GM19193 (cell line): Measurements from ENCODE around the gene MARCHF9.

ENCODE experiments used
- POLR2A ChIP-seq: IDR thresholded peaks from 4 replicates; pipeline ENCODE4 v1.6.1; 2011; ENCODE audit not compliant: insufficient read depth, insufficient read length; ENCODE audit errors: extremely low read depth

The MARCHF9 gene

DNA sequence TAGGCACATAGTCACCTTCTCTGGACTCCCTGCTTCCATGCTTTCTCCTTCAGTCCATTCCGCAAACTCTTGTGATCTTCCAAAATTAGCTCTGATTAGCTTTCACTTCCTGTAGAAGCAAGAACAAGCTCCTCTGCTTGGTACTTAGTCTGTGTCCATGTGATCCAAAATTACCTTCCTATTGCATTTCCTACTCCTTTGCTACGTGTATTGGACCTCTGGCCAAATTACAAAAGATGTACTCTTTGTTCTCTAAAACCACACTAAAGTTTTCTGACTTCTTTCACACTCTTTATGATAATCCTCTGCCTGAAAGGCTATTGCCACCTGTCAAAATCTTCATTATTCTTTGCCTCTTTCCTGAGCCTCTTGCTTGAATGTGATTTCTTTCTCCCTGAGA is 26.9 kb downstream of the MARCHF9 start:
- no peak for TF ChIP-seq POLR2A

DNA sequence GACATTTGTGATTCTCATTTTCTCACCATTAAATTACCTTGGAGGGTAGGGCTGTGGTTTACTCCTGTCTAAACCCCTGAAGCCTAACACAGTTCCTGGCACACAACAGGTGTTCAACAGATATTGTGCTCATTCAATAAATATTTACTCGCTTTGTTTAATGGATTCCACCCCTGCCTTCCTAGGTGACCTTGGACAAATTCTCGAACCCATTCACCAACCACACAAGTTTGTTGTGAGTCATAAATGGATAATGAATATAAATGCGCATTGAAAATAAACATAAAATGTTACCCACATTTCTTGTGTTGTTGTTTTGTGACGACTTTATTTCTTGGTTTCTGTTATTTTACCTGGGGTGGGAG is 27.3 kb downstream of the MARCHF9 start:
- TF ChIP-seq POLR2A, result no peak

DNA sequence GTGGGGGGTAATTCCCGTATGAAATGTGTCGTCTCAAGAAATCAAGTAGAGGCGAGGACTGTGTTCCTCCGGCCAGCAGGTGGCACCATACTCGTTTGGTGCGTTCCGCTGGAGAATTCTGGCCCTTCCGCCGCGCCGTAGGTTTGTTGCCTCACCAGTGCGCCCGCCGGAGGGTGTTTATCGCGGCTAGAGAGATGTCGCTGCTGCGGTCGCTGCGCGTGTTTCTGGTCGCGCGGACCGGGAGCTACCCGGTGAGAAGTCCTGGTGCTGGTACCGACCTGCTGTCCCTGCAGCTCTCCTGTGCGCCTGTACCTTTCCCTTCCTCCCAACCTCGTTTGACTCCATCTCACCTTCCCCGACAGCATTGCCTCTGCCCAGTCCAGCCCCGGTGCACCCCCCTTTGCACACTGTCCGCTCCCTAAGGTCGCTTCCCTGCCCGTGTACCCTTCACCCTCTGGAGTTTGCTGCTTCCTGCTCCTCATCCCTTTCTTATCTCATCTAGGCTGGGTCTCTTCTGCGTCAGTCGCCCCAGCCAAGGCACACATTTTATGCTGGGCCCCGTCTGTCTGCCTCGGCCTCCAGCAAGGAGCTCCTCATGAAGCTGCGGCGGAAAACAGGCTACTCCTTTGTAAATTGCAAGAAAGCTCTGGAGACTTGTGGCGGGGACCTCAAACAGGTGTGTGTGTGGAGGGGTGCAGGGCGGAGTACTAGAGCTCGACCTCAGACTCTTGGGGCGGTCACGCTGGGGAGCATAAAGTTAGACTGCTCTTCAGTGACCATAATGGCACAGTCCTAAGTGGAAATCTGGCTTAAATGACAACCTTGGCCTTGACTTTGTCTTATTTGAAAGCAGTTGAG is 27.9 kb downstream of the MARCHF9 start, which contains the start of gene TSFM:
TSFM (plus strand) TSS at position 180 of the 858 bp plus-strand sequence; CDS start at position 195, 15 bp downstream.
- peak; percentile 96 for TF ChIP-seq POLR2A

DNA sequence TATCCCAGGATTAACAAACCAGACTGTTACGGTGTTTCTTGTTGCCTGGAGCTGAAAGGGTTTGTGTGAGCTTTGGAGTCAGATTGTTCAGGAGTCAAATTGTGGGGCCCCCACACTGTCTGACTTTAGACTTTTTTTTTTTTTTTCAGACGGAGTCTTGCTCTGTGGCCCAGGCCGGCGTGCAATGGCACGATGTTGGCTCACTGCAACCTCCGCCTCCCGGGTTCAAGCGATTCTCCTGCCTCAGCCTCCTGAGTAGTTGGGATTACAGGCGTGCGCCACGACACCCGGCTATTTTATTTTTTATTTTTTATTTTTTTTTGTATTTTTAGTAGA is 28.5 kb downstream of the MARCHF9 start:
- TF ChIP-seq POLR2A, result no peak

DNA sequence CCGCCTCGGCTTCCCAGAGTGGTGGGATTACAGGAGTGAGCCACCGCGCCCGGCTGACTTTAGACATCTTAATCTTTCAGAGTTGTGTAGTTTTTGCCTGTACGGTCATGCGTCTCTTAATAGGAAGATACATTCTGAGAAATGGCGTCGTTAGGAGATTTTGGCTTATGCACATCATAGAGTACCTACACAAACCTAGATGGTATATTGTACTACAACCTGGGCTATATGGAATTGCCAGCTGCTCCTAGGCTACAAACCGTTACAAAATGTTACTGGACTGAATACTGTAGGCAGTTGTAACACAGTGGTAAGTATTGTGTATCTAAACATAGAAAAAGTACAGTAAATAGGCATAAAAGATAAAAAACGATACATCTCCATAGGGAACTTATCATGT is 29.0 kb downstream of the MARCHF9 start:
- no peak for TF ChIP-seq POLR2A

DNA sequence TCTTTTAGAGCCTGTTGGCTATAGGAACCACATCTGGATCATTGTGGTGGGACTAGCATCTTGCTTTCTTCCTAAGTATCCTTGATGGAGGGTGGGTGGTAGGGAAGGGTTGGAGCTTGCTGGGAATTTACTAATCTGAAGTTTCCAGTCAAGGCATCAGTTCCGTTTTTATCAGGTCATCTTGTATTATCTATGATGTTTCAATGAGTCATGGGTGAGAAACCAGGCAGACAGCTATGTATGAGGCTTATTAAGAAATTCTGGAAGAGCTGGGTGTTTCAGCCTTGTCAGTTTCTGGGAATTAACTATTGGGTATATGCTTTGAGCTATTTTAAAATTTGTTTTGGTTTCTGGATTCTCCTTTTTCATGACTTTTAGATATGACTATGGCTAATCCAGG is 39.0 kb downstream of the MARCHF9 start:
- TF ChIP-seq POLR2A, result no peak

DNA sequence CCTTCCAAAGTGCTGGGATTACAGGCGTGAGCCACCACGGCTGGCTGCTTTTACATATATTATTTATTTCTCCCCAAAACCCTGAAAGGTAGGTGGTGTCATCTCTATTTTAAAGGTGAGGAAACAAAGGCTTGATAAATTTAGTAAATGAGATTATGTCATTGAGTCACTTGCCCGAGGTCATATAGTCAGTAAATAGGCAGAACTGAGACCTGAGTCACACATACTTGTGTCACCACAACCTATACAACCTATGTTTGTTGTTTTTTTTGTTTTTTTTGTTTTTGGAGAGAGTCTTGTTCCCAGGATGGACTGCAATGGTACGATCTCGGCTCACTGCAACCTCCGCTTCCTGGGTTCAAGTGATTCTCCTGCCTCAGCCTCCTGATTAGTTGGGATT is 40.5 kb downstream of the MARCHF9 start:
- no peak for TF ChIP-seq POLR2A

DNA sequence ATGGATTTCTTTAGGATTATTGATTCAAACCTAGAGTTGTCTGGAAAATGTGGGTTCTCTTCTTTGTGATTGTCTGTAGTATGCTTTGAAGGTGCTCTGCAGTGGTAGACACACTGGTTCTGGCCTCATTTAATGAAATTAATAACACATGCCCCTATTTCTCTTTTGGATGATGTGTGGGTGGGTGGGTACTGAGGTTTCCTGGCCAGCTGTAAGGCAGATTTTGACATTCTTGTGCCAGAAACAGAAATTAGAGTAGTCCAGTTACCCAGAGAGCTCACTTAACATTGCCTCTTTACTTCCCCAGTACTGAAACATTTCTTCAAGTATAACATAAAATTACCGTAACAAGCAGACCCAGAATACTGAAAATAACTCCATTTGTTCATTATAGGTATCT is 42.1 kb downstream of the MARCHF9 start:
- no peak for TF ChIP-seq POLR2A

DNA sequence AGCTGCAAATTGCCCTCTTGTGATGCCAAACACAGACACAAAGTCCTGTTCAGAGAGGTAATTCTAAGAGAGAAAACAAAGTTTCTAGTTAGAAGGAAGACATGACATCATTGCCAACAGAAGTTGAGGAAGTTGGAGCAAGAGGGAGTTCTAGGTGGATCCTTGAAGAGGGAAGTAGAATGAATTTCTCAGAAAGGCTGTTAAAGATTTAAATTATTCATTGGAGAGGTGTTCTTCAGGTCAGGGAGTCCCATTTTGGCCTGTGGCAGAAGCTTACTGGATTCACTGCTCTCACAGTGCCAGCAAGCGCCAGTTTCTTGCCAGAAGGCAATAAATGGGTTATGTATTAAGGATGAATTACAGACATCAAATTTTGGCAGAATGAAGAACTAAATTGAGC is 43.0 kb downstream of the MARCHF9 start:
- TF ChIP-seq POLR2A, result no peak

DNA sequence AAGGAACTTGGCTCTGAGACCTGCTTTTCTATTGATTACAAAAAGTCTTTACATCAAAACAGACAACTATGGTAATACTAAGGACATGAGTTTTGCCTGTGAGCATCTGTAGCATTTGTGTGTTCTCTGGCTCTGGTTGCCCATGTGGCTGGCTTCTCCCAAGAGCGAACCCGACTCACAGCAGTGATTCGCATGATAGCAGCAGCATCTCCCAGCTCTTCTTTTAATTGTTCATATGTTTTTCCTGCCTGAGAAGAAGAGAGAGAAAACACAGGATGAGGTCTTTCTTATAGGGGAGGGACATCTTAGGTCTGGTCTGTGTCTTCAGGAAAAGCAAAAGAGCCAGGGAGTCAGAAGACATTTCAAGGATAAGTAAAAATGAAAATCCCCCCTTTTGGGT is 46.1 kb downstream of the MARCHF9 start:
- TF ChIP-seq POLR2A, result no peak

DNA sequence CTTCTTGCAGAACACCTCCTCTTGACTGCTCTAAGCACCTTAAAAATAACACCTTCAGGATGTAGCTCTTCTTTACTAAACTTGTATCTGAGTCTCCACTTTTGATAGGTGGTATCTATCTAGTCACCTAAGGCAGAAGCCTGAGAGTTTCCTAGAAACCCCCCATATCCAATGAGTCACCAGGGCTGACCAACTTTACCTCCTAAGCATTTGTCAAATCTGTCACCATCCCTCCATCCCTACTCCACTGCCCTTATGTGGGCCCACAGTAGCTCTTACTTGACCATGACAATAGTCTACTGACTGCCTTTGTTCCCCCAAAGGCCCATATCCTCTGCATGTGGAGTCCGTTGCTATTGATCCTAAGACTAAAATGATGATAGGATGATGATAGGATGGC is 47.7 kb downstream of the MARCHF9 start:
- no peak for TF ChIP-seq POLR2A

DNA sequence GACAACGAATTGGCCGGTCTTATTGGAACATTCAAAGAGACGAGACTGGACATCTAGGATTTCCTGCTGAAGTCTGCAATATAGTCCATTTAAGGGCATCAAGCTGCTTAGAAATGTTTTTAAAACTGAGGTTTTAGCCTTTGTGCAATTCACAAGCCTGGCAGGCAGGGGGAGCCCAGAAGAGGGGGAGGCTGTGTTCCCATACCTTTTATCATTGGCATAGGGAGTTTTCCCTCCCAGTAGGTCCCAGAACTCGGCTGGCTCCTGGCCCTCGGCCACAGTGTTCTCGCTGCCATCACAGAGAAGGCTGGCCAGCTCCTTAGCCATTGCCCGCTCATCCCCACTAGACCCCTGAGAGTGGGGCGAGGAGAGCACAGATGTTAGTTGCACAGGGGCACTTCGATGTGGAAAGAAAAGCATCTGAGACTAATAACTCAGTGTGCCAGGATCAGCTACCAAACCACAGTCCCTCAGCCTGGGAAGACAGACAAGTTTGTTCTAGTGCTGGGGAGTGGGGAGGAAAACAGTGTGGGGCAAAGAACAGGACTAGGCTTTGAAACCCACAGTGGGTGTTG is 48.5 kb downstream of the MARCHF9 start:
- TF ChIP-seq POLR2A, result no peak

DNA sequence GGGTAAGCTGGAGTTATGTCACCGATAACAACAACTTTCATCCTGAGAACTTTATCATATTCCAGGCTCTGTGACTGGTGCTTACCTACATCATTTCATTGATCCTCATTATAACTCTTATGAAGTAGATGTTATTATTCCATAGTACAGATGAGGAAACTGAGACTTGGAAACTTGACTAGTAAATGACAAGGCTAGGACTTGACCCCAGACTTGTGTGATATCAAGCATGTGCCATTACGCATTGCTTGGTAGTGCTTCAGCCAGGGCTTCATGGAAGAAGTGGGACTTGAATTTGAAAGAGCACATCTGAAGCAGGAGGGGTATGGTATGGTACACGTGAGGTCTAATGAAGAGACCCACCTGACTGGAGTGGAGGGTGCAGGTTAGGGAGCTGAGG is 51.8 kb downstream of the MARCHF9 start:
- TF ChIP-seq POLR2A, result no peak

DNA sequence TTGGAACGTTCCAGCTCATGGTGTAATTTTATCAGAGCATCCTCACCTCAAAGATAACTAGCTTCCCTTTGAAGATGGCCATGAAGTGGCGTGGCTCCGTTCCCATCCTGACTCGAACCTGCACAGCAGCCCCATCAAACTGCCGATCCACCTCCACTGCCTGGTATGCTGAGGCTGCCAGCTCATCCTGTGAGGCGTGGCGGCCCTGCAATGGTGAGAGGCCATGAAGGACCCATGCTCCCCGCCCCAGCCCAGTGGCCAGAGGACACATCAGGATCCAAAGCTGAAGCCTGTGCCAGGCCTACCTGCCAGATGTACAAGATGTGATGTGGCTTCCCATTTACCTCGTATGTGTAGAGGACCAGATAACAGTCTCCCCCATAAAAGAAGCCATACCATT is 52.4 kb downstream of the MARCHF9 start:
- no peak for TF ChIP-seq POLR2A

DNA sequence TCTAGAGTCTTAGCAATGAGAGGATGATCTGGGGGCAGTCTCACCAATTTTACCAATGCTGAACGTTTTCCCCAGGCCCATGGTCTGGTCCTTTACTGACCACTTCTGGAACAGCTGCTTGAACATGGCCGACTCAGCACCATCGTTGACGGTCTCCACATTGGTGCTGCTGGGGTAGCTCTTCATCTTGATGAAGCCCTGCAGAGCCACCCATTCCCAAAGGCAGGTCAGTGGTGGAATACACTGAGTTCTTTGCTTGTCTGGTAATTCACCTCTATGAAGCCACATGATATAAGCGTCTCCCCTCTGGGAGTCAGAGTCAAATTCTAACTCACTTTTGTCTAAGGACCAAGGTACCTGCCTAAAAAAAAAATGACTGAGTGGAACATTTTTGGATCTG is 53.4 kb downstream of the MARCHF9 start:
- TF ChIP-seq POLR2A, result no peak

DNA sequence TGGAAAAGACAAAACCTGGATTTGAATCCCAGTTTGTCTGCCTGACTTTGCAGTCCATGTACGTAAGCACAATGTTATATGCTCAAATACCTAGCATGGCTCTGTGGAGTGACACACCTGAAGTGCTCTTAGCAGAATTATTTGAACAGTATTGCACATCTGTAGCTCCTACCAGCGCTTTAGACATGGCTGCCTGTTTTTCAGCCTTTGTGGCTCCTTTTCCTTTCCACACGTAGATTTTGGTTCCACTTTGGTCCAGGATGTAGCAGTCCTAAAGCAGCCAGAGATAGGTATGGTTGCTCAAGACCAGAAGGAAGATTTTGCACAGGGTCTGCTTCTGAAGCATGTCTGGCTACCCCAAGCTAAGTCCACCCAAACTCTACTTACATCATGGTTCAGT is 54.5 kb downstream of the MARCHF9 start:
- TF ChIP-seq POLR2A, result no peak
